ENCODE measurements around the gene BAIAP2.
"Not testable (repeated sequence)": the region's sequence is repeated elsewhere in the genome, so short reads cannot be mapped to it uniquely, and the experiment has no call there.

BAIAP2 gene

DNA sequence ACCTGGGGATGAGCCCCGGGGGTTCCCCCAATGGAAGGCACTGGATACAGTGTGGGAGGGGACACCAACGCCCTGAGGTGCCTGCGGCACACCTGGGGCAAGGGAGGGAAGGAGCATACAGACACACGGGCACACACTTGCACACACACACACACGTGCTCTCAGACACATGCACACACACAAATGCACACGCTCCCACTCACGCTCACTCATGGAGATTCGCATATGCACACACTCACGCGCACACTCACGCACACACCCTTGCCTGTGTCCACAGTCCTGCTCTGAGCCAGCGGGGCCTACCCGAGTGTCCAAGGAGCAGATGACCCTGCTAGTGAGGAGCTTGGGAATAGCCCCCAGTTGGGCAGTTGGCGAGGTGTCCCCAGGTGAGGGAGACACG, 113.6 kb downstream of the BAIAP2 start:
- H3K4me3 ChIP-seq (ENCODE audit: low read depth, low read length), result no peak overlapping the region
- H3K36me3 ChIP-seq (ENCODE audit: control insufficient read depth, insufficient read depth, low read length), result no peaks in the 10 kb centered on the region
- H3K4me1 ChIP-seq (ENCODE audit: control insufficient read depth, insufficient read depth, low read length), result no peaks in the 10 kb centered on the region
- no peaks in the 10 kb centered on the region for H3K27me3 ChIP-seq (ENCODE audit: control insufficient read depth, insufficient read depth, low read length)
- H3K9ac ChIP-seq (ENCODE audit: low read depth, low read length), result no peak overlapping the region
- no peaks in the 10 kb centered on the region for H3K9me3 ChIP-seq (ENCODE audit: control insufficient read depth, insufficient read depth, low read length)

- Histone ChIP-seq H3K4me3 (ENCODE audit: low read depth, low read length) (no peak overlapping the region), H3K4me1 (ENCODE audit: control insufficient read depth, insufficient read depth, low read length) (no peaks in the 10 kb centered on the region), H3K9ac (ENCODE audit: low read depth, low read length) (no peak overlapping the region), H3K9me3 (ENCODE audit: control insufficient read depth, insufficient read depth, low read length) (no peaks in the 10 kb centered on the region), H3K27me3 (ENCODE audit: control insufficient read depth, insufficient read depth, low read length) (no peaks in the 10 kb centered on the region), H3K36me3 (ENCODE audit: control insufficient read depth, insufficient read depth, low read length) (no peaks in the 10 kb centered on the region)
Observed at GRCh38 chr17:81148986-81149533, 114.1 kb downstream of the BAIAP2 start.

GRCh38 chr17:81150377-81151077, 115.6 kb downstream of the BAIAP2 start:
- Histone ChIP-seq H3K9ac (ENCODE audit: low read depth, low read length) (no peak overlapping the region), H3K27me3 (ENCODE audit: control insufficient read depth, insufficient read depth, low read length) (no peaks in the 10 kb centered on the region), H3K36me3 (ENCODE audit: control insufficient read depth, insufficient read depth, low read length) (no peaks in the 10 kb centered on the region), H3K4me1 (ENCODE audit: control insufficient read depth, insufficient read depth, low read length) (no peaks in the 10 kb centered on the region), H3K4me3 (ENCODE audit: low read depth, low read length) (no peak overlapping the region), H3K9me3 (ENCODE audit: control insufficient read depth, insufficient read depth, low read length) (no peaks in the 10 kb centered on the region)

DNA sequence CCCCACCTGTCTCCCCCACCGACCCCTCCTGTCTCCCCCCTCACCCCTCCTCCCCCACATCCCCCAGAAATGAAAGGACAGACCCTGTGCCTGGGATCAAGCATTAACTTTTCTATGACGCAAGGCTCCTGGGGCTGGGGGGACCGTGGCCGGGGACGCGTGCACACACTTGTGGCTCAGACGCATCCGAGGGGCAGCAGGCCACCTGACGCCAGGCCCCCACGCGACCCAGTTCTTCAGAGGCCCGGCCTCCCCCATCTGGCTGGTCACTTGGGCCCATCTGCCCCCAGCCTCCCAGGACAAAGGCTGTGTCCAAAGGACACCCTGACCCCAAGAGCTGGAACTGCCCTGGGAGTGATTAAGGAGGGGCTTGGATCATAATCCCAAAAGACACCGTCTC, 116.3 kb downstream of the BAIAP2 start:
- Histone ChIP-seq H3K9me3 (ENCODE audit: control insufficient read depth, insufficient read depth, low read length) (no peaks in the 10 kb centered on the region), H3K36me3 (ENCODE audit: control insufficient read depth, insufficient read depth, low read length) (no peaks in the 10 kb centered on the region), H3K9ac (ENCODE audit: low read depth, low read length) (no peak overlapping the region), H3K4me3 (ENCODE audit: low read depth, low read length) (no peak overlapping the region), H3K4me1 (ENCODE audit: control insufficient read depth, insufficient read depth, low read length) (no peaks in the 10 kb centered on the region), H3K27me3 (ENCODE audit: control insufficient read depth, insufficient read depth, low read length) (no peaks in the 10 kb centered on the region)

DNA sequence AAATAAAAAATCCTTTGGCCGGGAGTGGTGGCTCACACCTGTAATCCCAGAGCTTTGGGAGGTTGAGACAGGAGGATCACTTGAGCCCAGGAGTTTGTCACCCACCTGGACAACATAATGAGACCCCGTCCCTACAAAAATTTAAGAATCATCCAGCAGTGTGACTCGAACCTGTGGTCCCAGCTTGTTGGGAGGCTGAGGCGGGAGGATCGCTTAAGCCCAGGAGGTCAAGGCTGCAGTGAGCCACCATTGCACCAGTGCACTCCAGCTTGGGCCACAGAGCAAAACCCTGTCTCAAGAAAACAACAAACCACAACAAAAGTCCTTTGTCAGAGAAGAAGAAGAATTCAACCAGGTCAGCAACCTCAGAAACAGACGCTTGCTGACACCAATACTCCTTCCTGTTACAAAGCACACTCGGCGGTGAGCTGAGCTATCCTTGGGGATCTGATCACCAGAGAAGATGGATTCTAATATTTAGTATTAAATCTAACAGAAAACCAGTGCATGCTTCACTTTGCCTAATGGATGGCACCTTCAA, 117.4 kb downstream of the BAIAP2 start:
- Histone ChIP-seq H3K36me3 (ENCODE audit: control insufficient read depth, insufficient read depth, low read length) (no peaks in the 10 kb centered on the region), H3K9me3 (ENCODE audit: control insufficient read depth, insufficient read depth, low read length) (no peaks in the 10 kb centered on the region), H3K4me1 (ENCODE audit: control insufficient read depth, insufficient read depth, low read length) (no peaks in the 10 kb centered on the region), H3K9ac (ENCODE audit: low read depth, low read length) (no peak overlapping the region), H3K27me3 (ENCODE audit: control insufficient read depth, insufficient read depth, low read length) (no peaks in the 10 kb centered on the region), H3K4me3 (ENCODE audit: low read depth, low read length) (no peak overlapping the region)

DNA sequence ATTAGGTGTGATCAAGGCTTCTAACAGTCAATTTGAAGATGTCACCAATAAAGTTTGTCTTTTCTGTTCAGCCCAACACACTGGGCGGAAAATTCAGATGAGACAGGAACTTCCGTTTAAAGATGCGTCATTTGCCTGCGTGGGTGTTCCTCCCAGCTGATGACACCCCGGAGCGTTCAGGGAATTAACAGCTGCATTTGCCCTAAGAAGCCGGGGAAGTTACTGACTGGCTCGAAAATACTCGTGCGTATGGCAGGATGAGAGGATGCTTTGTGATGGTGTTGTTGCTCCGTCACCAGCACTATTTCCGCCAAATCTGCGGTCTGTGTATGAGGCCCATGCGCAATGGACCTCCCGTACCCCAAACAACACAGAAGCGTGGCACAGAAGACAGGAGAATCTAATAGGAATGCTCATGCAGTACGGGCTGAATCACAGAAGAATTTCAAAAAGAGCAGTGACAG, 118.4 kb downstream of the BAIAP2 start:
- no peak overlapping the region for H3K9ac ChIP-seq (ENCODE audit: low read depth, low read length)
- H3K4me3 ChIP-seq (ENCODE audit: low read depth, low read length), result no peak overlapping the region
- no peaks in the 10 kb centered on the region for H3K4me1 ChIP-seq (ENCODE audit: control insufficient read depth, insufficient read depth, low read length)
- no peaks in the 10 kb centered on the region for H3K9me3 ChIP-seq (ENCODE audit: control insufficient read depth, insufficient read depth, low read length)
- no peaks in the 10 kb centered on the region for H3K36me3 ChIP-seq (ENCODE audit: control insufficient read depth, insufficient read depth, low read length)
- no peaks in the 10 kb centered on the region for H3K27me3 ChIP-seq (ENCODE audit: control insufficient read depth, insufficient read depth, low read length)

- not testable (repeated sequence) for H3K4me1 ChIP-seq (ENCODE audit: control insufficient read depth, insufficient read depth, low read length); H3K9me3 ChIP-seq (ENCODE audit: control insufficient read depth, insufficient read depth, low read length); H3K9ac ChIP-seq (ENCODE audit: low read depth, low read length); H3K27me3 ChIP-seq (ENCODE audit: control insufficient read depth, insufficient read depth, low read length); H3K36me3 ChIP-seq (ENCODE audit: control insufficient read depth, insufficient read depth, low read length); H3K4me3 ChIP-seq (ENCODE audit: low read depth, low read length)
Observed at GRCh38 chr17:81154016-81154415, 119.1 kb downstream of the BAIAP2 start.

GRCh38 chr17:81154961-81155360, 120.0 kb downstream of the BAIAP2 start:
- no peaks in the 10 kb centered on the region for H3K27me3 ChIP-seq (ENCODE audit: control insufficient read depth, insufficient read depth, low read length)
- no peaks in the 10 kb centered on the region for H3K9me3 ChIP-seq (ENCODE audit: control insufficient read depth, insufficient read depth, low read length)
- H3K4me3 ChIP-seq (ENCODE audit: low read depth, low read length), result no peak overlapping the region
- no peaks in the 10 kb centered on the region for H3K4me1 ChIP-seq (ENCODE audit: control insufficient read depth, insufficient read depth, low read length)
- no peak overlapping the region for H3K9ac ChIP-seq (ENCODE audit: low read depth, low read length)
- H3K36me3 ChIP-seq (ENCODE audit: control insufficient read depth, insufficient read depth, low read length), result no peaks in the 10 kb centered on the region

DNA sequence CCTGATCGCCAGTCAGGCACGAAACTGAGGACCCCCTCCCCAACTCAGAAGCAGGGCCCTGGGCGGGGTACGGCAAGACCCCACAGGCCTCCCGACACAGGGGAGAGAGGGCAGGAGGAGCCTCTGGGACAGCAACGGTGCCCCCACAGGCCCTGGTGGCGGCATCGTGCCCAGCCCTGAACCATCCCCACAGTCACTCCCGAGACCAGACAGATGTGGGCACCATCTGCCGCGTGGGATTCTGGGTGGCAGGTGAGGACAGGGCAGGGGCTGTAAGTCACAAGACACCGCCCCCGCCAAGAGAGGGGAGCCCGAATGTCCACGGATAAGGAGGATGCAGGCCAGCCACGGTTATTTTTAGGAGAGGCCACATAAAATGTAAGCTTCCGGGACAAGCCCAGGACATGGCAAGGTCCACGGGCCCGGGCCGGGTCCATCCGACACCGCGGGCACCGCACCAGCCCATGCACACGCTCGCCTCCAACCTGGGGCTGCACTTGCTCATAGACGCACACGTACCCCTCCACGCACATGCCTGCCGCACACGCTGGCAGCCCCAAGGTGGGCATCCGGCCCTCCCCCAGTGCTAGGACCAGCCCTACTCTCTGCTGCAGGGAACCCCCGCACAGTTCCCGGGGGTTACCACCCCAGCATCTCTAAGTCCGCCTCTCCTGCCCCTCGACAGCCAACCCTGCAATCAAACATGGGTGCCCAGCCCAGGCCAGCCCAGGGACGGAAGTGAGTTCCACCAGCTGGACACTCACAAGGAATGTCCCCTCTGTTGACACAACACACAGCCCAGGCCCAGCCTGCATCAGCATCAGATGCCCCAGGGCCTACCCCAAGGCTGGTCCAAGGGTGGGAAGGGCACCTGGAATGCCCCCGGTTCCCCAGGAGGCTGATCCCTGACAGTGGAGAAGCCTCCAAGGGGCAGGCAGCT, 122.2 kb downstream of the BAIAP2 start:
- no peaks in the 10 kb centered on the region for H3K36me3 ChIP-seq (ENCODE audit: control insufficient read depth, insufficient read depth, low read length)
- H3K9me3 ChIP-seq (ENCODE audit: control insufficient read depth, insufficient read depth, low read length), result no peaks in the 10 kb centered on the region
- no peaks in the 10 kb centered on the region for H3K27me3 ChIP-seq (ENCODE audit: control insufficient read depth, insufficient read depth, low read length)
- H3K9ac ChIP-seq (ENCODE audit: low read depth, low read length), result no peak overlapping the region
- H3K4me1 ChIP-seq (ENCODE audit: control insufficient read depth, insufficient read depth, low read length), result no peaks in the 10 kb centered on the region
- H3K4me3 ChIP-seq (ENCODE audit: low read depth, low read length), result no peak overlapping the region

- no peak overlapping the region for H3K9ac ChIP-seq (ENCODE audit: low read depth, low read length)
Observed at GRCh38 chr17:81157848-81158687, 123.1 kb downstream of the BAIAP2 start.

More at GRCh38 chr17:81157848-81158687, 123.1 kb downstream of the BAIAP2 start:
- H3K4me1 ChIP-seq (ENCODE audit: control insufficient read depth, insufficient read depth, low read length), result no peaks in the 10 kb centered on the region
- H3K36me3 ChIP-seq (ENCODE audit: control insufficient read depth, insufficient read depth, low read length), result no peaks in the 10 kb centered on the region
- no peaks in the 10 kb centered on the region for H3K9me3 ChIP-seq (ENCODE audit: control insufficient read depth, insufficient read depth, low read length)
- H3K27me3 ChIP-seq (ENCODE audit: control insufficient read depth, insufficient read depth, low read length), result no peaks in the 10 kb centered on the region
- no peak overlapping the region for H3K4me3 ChIP-seq (ENCODE audit: low read depth, low read length)
